ENCODE results near the gene ACCSL.

- no peak for TF ChIP-seq CTCF (conservative IDR thresholded peaks at IDR 0.05; ENCODE audit: low read depth, low read length)
- TF ChIP-seq EZH2 (IDR thresholded peaks at IDR 0.05; ENCODE audit: low read length, unreplicated experiment), result no peak
These were observed 36.0 kb upstream of the ACCSL start for GRCh38 chr11:44011797-44012196.
